KG1 (cell line): Measurements from ENCODE around the gene TNS3.

Experiments used
- DNase-seq: peaks from one replicate; lab custom pipeline; 2025; lab: John Stamatoyannopoulos, UW

TNS3 gene

GRCh38 chr7:47329320-47329926 lies 252.5 kb downstream of the TNS3 start:
- no peak for DNase-seq

GRCh38 chr7:47328392-47329319 lies 253.3 kb downstream of the TNS3 start:
- DNase-seq, result no peak

- DNase-seq, result no peak
Observed at GRCh38 chr7:47327698-47328391, 254.1 kb downstream of the TNS3 start.

GRCh38 chr7:47327346-47327697 lies 254.6 kb downstream of the TNS3 start:
- DNase-seq, result no peak

GRCh38 chr7:47326808-47327207 lies 255.1 kb downstream of the TNS3 start:
- no peak for DNase-seq

GRCh38 chr7:47326220-47326619 lies 255.7 kb downstream of the TNS3 start:
- DNase-seq, result no peak

GRCh38 chr7:47325337-47325736 lies 256.6 kb downstream of the TNS3 start:
- DNase-seq, result no peak

- DNase-seq, result no peak
Observed at GRCh38 chr7:47323904-47324303, 258.0 kb downstream of the TNS3 start.

GRCh38 chr7:47322731-47323130 lies 259.2 kb downstream of the TNS3 start:
- no peak for DNase-seq

- DNase-seq, result no peak
Observed at GRCh38 chr7:47320296-47320695, 261.6 kb downstream of the TNS3 start.

- DNase-seq, result no peak
Observed at GRCh38 chr7:47318395-47319182, 263.3 kb downstream of the TNS3 start.

- no peak for DNase-seq
Observed at GRCh38 chr7:47317487-47317886, 264.4 kb downstream of the TNS3 start.

GRCh38 chr7:47314728-47315607 lies 266.9 kb downstream of the TNS3 start:
- no peak for DNase-seq

- no peak for DNase-seq
Observed at GRCh38 chr7:47314248-47314647, 267.7 kb downstream of the TNS3 start.

- DNase-seq, result no peak
Observed at GRCh38 chr7:47313564-47313963, 268.3 kb downstream of the TNS3 start.

- no peak for DNase-seq
Observed at GRCh38 chr7:47311891-47312290, 270.0 kb downstream of the TNS3 start.

GRCh38 chr7:47310020-47310419 lies 271.9 kb downstream of the TNS3 start:
- DNase-seq, result no peak

GRCh38 chr7:47308808-47309207 lies 273.1 kb downstream of the TNS3 start:
- no peak for DNase-seq

GRCh38 chr7:47307311-47307710 lies 274.6 kb downstream of the TNS3 start:
- DNase-seq, result no peak

GRCh38 chr7:47304727-47305719 lies 276.9 kb downstream of the TNS3 start:
- no peak for DNase-seq
